Nephron (organoid): ENCODE results near the gene HNRNPR.
"Not testable (repeated sequence)": the region's sequence is repeated elsewhere in the genome, so short reads cannot be mapped to it uniquely, and the experiment has no call there.

Experiments
- H3K27ac Mint-ChIP-seq, 3 experiments: 2 replicates each; pipeline ENCODE4 v1.8.0; 2020; ENCODE audit warnings: mixed read lengths in 3 of 3, mild to moderate bottlenecking in 2 of 3, moderate library complexity in 1 of 3
- H3K27me3 Mint-ChIP-seq: 2 replicates; pipeline ENCODE4 v1.8.0; 2021; ENCODE audit warnings: low read depth, mild to moderate bottlenecking, moderate library complexity, mixed read lengths
- H3K36me3 Mint-ChIP-seq: 2 replicates; pipeline ENCODE4 v1.8.0; 2020; ENCODE audit warnings: low read depth, mixed read lengths
- H3K4me1 Mint-ChIP-seq: 2 replicates; pipeline ENCODE4 v1.8.0; 2020; ENCODE audit warnings: mixed read lengths
- H3K4me3 Mint-ChIP-seq, 3 experiments: 2 replicates each; pipeline ENCODE4 v1.8.0; 2020; ENCODE audit warnings: mild to moderate bottlenecking in 3 of 3, mixed read lengths in 3 of 3, moderate library complexity in 2 of 3
- H3K9me3 Mint-ChIP-seq: 2 replicates; pipeline ENCODE4 v1.8.0; 2020; ENCODE audit warnings: mixed read lengths
- TF ChIP-seq, protein P1 (sequence below), 3 experiments: fragments of 200-600 bp; sonication (generic); IDR thresholded peaks; one replicate each; pipeline ENCODE4 v1.5.0; 2021; ENCODE audit warnings: antibody characterized with exemption in 3 of 3; ENCODE audit not compliant: unreplicated experiment in 3 of 3

Gene HNRNPR

DNA sequence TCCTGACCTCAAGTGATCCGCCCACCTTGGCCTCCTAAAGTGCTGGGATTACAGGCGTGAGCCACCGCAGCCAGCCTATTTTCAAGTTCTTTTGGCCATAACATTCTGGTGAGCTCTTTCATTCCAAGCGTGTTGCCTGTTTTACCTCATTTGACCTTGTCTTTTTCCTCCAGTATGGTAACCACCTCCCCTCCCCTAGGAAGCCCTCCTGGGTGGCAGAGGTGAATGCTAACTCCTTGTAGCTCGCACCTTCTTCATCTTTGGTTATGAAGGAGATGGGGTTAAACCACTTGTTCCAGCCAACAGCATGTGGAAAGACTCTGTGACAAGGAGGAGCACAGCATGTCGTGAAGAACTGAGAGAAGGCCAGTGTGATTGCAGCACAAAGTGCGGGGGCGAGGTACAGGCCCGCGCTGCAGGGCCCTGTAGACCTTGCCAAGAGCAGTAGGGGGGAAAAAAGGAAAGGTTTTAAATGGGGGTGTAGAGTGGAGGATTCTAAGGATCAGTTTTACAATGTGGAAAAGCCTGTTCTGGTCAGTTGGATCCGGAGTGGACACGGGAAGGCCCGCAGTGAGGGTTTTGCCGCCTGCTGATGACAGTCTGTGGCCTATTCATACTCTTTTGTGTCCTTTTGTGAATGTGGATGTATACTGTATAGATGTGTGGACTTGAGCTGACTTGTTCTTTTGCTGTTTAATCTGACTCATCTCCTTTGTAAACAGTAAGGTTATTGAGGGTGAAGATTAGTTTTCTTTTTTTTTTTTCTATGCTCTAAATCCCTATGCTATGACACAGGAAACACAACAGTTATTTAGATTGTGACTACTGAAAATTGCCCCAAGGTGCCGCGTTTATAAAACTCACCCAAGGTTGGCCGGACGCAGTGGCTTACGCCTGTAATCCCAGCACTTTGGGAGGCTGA lies 33.1 kb upstream of the HNRNPR start:
- Mint-ChIP-seq H3K27me3 (no peaks in the 10 kb centered on the region), H3K36me3 (peaks cover 17% of the 10 kb centered on the region), H3K9me3 (no peaks in the 10 kb centered on the region), H3K4me3 (no peak overlapping the region), H3K4me1 (peaks cover 41% of the 10 kb centered on the region), H3K27ac (peak overlapping the region; percentile 74 to 94 (median 81))
- TF ChIP-seq, protein P1, sequence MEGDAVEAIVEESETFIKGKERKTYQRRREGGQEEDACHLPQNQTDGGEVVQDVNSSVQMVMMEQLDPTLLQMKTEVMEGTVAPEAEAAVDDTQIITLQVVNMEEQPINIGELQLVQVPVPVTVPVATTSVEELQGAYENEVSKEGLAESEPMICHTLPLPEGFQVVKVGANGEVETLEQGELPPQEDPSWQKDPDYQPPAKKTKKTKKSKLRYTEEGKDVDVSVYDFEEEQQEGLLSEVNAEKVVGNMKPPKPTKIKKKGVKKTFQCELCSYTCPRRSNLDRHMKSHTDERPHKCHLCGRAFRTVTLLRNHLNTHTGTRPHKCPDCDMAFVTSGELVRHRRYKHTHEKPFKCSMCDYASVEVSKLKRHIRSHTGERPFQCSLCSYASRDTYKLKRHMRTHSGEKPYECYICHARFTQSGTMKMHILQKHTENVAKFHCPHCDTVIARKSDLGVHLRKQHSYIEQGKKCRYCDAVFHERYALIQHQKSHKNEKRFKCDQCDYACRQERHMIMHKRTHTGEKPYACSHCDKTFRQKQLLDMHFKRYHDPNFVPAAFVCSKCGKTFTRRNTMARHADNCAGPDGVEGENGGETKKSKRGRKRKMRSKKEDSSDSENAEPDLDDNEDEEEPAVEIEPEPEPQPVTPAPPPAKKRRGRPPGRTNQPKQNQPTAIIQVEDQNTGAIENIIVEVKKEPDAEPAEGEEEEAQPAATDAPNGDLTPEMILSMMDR (IDR thresholded peaks at IDR 0.05; ENCODE audit: unreplicated experiment in 3 of 3), result no peak

DNA sequence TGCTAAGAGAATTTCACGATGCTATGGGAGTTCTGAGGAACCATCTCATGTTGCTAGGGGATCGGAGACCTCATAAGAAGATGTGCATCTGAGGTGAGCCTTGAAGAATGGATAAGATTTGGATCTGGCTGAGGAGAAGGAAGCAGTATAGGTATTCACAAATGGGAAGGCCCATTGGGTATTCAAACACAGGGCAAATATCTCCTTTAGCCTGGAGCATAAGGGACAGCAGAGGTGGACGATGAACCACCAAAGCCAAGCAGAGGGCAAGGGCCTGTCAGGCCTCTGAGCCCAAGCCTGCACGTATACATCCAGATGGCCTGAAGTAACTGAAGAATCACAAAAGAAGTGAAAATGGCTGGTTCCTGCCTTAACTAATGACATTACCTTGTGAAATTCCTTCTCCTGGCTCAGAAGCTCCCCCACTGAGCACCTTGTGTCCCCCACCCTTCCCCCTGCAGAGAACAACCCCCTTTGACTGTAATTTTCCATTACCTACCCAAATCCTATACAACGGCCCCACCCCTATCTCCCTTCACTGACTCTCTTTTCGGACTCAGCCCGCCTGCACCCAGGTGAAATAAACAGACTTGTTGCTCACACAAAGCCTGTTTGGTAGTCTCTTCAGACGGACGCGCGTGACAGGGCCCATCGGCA lies 30.1 kb upstream of the HNRNPR start:
- not testable (repeated sequence) for H3K36me3 Mint-ChIP-seq, H3K27me3 Mint-ChIP-seq, H3K4me3 Mint-ChIP-seq, H3K9me3 Mint-ChIP-seq
- Mint-ChIP-seq H3K4me1 (peaks cover 55% of the 10 kb centered on the region), H3K27ac (peak overlapping the region; percentile 30 to 99 (median 71))

DNA sequence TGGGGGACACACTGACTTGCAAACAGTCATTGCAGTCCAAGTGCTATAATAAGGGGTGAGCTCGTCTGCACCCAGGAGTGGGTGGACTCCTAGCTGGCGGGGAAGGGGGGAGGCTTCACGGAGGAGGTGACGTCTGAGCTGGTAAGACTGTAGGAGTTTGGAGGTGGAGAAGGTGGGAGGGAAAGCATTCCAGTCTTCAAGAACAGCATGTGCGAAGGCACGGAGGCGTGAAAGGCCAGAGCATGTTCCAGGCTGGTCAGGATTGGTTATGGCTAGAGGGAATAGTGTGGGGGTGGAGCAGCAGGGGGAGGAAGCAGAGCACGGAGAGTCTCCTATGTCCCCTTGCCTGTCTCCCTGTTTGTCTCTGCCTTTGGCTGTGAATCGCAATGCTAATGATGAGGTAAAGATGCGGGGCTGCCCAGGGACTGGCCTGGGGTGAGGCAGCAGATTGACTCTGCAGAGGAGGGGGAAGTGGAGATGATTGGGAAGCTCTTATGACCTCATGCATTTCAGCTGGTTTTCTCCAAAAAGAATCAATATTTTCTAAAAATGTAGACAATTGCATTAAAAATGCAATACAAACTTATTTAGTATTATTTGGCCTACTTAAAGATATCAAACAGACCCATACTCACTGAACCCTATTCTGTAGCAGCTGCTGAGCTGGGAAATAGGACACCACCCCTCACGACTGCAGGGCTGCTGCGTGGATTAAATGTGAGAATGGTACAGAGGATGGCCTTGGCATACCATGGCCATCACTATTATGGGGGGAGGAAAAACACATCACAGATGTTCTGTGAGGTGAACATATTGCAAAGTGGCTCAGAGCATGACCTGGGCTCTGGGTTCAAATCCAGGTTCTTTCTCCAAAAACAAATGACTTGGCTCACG lies 28.1 kb upstream of the HNRNPR start:
- Mint-ChIP-seq H3K4me3 (peak overlapping the region; percentile 31 to 51 (median 38)), H3K27ac (peak overlapping the region; percentile 98 to 99 (median 99)), H3K9me3 (peaks cover 8% of the 10 kb centered on the region), H3K4me1 (peaks cover 56% of the 10 kb centered on the region), H3K36me3 (peaks cover 20% of the 10 kb centered on the region), H3K27me3 (no peaks in the 10 kb centered on the region)
- TF ChIP-seq, protein P1 (IDR thresholded peaks at IDR 0.05; ENCODE audit: unreplicated experiment in 3 of 3), result no peak

DNA sequence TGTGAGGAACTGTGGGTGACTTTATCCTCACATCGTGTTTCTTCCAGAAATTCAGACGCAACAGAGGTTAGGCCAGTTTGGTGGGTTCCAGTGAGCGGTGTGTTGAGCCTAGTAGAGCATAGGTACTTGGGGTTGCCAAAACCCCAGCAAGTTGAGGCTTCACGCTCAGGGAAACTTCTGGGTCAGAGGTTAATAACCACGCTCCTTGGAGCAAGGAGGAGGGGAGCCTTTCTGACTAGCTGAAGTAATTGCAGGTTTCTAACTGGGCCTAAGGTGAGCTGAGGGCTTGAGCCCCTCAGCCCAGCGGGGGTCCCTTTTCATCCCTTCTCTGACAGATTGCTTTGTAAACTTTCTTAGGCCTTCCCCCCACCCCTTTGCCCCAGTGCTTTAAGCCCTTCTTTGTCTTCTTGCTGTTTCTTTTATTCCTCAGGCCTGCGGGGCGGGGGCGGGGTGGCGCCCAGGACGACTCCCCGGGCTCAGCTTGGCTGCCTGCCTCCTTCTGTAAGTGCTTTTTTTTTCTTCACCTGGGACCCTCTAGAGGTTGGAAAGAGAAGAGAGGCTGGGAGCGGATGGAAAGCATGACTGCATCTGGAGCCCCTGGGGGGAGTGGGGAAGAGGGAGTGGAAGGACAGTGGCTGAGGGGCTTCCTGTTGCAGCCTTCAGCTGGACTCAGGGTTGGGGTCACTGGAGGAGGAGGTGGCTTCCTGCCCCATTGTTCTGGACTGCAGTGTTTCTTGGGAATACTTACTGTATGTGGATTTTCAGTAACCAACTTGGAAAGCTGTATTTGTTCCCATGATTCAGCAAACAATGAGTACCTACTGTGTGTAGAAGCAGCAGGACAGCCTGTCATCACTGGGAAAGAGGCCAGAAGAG lies 26.9 kb upstream of the HNRNPR start:
- H3K9me3 Mint-ChIP-seq, result peaks cover 21% of the 10 kb centered on the region
- H3K27ac Mint-ChIP-seq, result peak overlapping the region; percentile 98 to 99 (median 99)
- H3K4me3 Mint-ChIP-seq, result peak overlapping the region; percentile 89 to 99 (median 99)
- H3K36me3 Mint-ChIP-seq, result peaks cover 33% of the 10 kb centered on the region
- H3K4me1 Mint-ChIP-seq, result peaks cover 52% of the 10 kb centered on the region
- TF ChIP-seq, protein P1 (IDR thresholded peaks at IDR 0.05; ENCODE audit: unreplicated experiment in 3 of 3), result peak; percentile 29 to 39 (median 30)
- H3K27me3 Mint-ChIP-seq, result no peaks in the 10 kb centered on the region

DNA sequence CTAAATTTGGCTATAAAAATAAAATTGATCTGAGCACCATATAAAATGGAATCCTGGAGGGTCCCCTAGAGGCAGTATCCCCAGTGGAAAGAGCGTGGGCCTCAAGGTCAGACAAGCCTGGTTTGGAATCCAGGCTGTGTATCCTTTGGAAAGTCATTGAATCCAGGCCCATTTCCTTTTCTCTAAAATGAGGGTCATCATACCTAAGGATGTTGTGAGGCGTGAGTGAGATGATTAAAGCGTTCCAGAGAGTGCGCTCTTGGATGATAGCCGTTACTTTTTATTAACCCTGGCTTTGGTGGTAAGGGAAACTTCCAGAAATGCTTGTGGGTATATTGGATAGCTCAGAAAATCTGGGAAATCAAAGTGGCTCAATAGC lies 26.2 kb upstream of the HNRNPR start:
- Mint-ChIP-seq H3K36me3 (peaks cover 39% of the 10 kb centered on the region), H3K27me3 (no peaks in the 10 kb centered on the region), H3K27ac (peak overlapping the region; percentile 98 to 99 (median 99)), H3K4me1 (peaks cover 52% of the 10 kb centered on the region), H3K9me3 (peaks cover 24% of the 10 kb centered on the region), H3K4me3 (peak overlapping the region; percentile 89 to 99 (median 99))
- TF ChIP-seq, protein P1 (IDR thresholded peaks at IDR 0.05; ENCODE audit: unreplicated experiment in 3 of 3), result no peak
